H1 (cell line): ENCODE measurements around the gene UBE3C. TPM values are rescaled to one million over a fixed set of nuclear protein-coding genes. Genes with fewer than 3 reads are reported as not detected.

Source experiments
- CTCF ChIA-PET: fragments of 300-600 bp; sonication (Branson Sonifier 250); formaldehyde crosslinking; loops from one replicate; lab custom pipeline; 2021; ENCODE audit not compliant: partially characterized antibody; lab: Charles Lee
- POLR2A ChIA-PET: fragments of 300-600 bp; sonication (Branson Sonifier 250); formaldehyde crosslinking; loops from one replicate; lab custom pipeline; 2021; ENCODE audit warnings: inconsistent platforms; ENCODE audit not compliant: partially characterized antibody; lab: Charles Lee
- DNase-seq, 2 experiments: peaks; one replicate each; pipeline versions ENCODE4 v3.0.0 to v3.0.0-alpha.2; 2010 to 2022; ENCODE audit warnings: low spot score in 2 of 2, low read depth in 1 of 2, mixed read lengths in 1 of 2
- FAIRE-seq: peaks from 2 replicates; lab custom pipeline; 2011; peaks lifted over from hg19 to GRCh38; lab: Jason Lieb, UNC
- H2AFZ ChIP-seq: 2 replicates; pipeline ENCODE4 v1.8.1; 2012; ENCODE audit warnings: low read length, inconsistent platforms
- H2AK5ac ChIP-seq: 2 replicates; pipeline ENCODE4 v1.6.1; 2013; ENCODE audit warnings: low read depth, low read length
- H2BK120ac ChIP-seq: replicated peaks from 2 replicates; pipeline ENCODE3; 2013; ENCODE audit warnings: low read depth, low read length, inconsistent platforms
- H2BK12ac ChIP-seq: 2 replicates; pipeline ENCODE4 v1.6.1; 2013; ENCODE audit warnings: low read depth, low read length
- H2BK15ac ChIP-seq: 2 replicates; pipeline ENCODE4 v1.6.1; 2013; ENCODE audit warnings: low read length
- H2BK20ac ChIP-seq: 2 replicates; pipeline ENCODE4 v1.6.1; 2013; ENCODE audit warnings: low read length
- H2BK5ac ChIP-seq: 2 replicates; pipeline ENCODE4 v1.6.1; 2013; ENCODE audit warnings: low read depth, low read length
- H3K14ac ChIP-seq: 2 replicates; pipeline ENCODE4 v1.6.1; 2013; ENCODE audit warnings: inconsistent platforms; ENCODE audit not compliant: insufficient read length
- H3K18ac ChIP-seq: 2 replicates; pipeline ENCODE4 v1.6.1; 2013; ENCODE audit warnings: low read length; ENCODE audit errors: extremely low read depth
- H3K23ac ChIP-seq: 2 replicates; pipeline ENCODE4 v1.6.1; 2013; ENCODE audit warnings: inconsistent platforms; ENCODE audit not compliant: insufficient read length
- H3K23me2 ChIP-seq: 2 replicates; pipeline ENCODE4 v1.6.1; 2013; ENCODE audit warnings: low read depth, low read length
- H3K27ac ChIP-seq: 2 replicates; pipeline ENCODE4 v1.6.1; 2011; ENCODE audit warnings: low read depth, low read length, inconsistent platforms
- H3K27me3 ChIP-seq, 4 experiments: replicated peaks in 1 of 4; 1 replicate in 1 of 4; 2 replicates in 3 of 4; pipeline versions ENCODE4 v1.6.1 to v1.8.1; 2011 to 2013; ENCODE audit warnings: low read length in 3 of 4, mild to moderate bottlenecking in 3 of 4, inconsistent platforms in 2 of 4, mixed read lengths in 2 of 4, moderate library complexity in 1 of 4; ENCODE audit not compliant: control insufficient read depth in 3 of 4, insufficient read depth in 3 of 4; ENCODE audit errors: extremely low read depth in 1 of 4
- H3K36me3 ChIP-seq, 4 experiments: 2 replicates each; pipeline versions ENCODE4 v1.6.1 to v1.8.1; 2011 to 2013; ENCODE audit warnings: mild to moderate bottlenecking in 4 of 4, low read length in 3 of 4, moderate library complexity in 2 of 4, control low read depth in 1 of 4, inconsistent platforms in 1 of 4; ENCODE audit not compliant: insufficient read depth in 4 of 4, control insufficient read depth in 2 of 4
- H3K4ac ChIP-seq: replicated peaks from 2 replicates; pipeline ENCODE3; 2013; ENCODE audit warnings: low read length, low read depth, mixed read lengths, inconsistent platforms; ENCODE audit not compliant: insufficient read length
- H3K4me1 ChIP-seq, 4 experiments: replicated peaks in 1 of 4; 1 replicate in 1 of 4; 2 replicates in 3 of 4; pipeline versions ENCODE4 v1.6.1 to v1.8.1; 2011 to 2013; ENCODE audit warnings: low read length in 3 of 4, inconsistent platforms in 2 of 4, mixed read lengths in 1 of 4; ENCODE audit not compliant: insufficient read depth in 4 of 4, control insufficient read depth in 3 of 4
- H3K4me2 ChIP-seq, 2 experiments: 2 replicates each; pipeline versions ENCODE4 v1.6.1 to v1.8.1; 2011 to 2013; ENCODE audit warnings: low read depth in 2 of 2, low read length in 2 of 2, control low read depth in 1 of 2, inconsistent platforms in 1 of 2, mild to moderate bottlenecking in 1 of 2; ENCODE audit not compliant: insufficient read depth in 1 of 2
- H3K4me3 ChIP-seq, 4 experiments: fragments of 200-600, 300-600 bp in 1 of 4; sonication (generic), shearing (Covaris generic), sonication (Bioruptor Twin) in 1 of 4; 2 replicates each; pipeline versions ENCODE4 v1.5.1 to v1.8.1; 2011 to 2016; ENCODE audit warnings: low read length in 4 of 4, low read depth in 3 of 4, control low read depth in 2 of 4, inconsistent platforms in 2 of 4, mild to moderate bottlenecking in 2 of 4, mixed read lengths in 1 of 4, moderate library complexity in 1 of 4; ENCODE audit not compliant: insufficient read depth in 2 of 4; ENCODE audit errors: extremely low read depth in 1 of 4
- H3K56ac ChIP-seq: replicated peaks from 2 replicates; pipeline ENCODE3; 2013; ENCODE audit warnings: low read depth, mild to moderate bottlenecking, mixed read lengths, low read length, inconsistent platforms; ENCODE audit not compliant: insufficient read length
- H3K79me1 ChIP-seq: 2 replicates; pipeline ENCODE4 v1.6.1; 2013; ENCODE audit warnings: low read depth, low read length, control low read depth
- H3K79me2 ChIP-seq, 2 experiments: 2 replicates each; pipeline versions ENCODE4 v1.6.1 to v1.8.1; 2012 to 2013; ENCODE audit warnings: low read length in 2 of 2, mild to moderate bottlenecking in 2 of 2, inconsistent platforms in 1 of 2; ENCODE audit not compliant: insufficient read depth in 2 of 2, control insufficient read depth in 1 of 2
- H3K9ac ChIP-seq, 4 experiments: replicated peaks in 1 of 4; 1 replicate in 1 of 4; 2 replicates in 3 of 4; pipeline versions ENCODE4 v1.6.1 to v1.8.1; 2011 to 2013; ENCODE audit warnings: low read depth in 3 of 4, low read length in 3 of 4, control low read depth in 2 of 4, mild to moderate bottlenecking in 2 of 4, moderate library complexity in 2 of 4, inconsistent platforms in 1 of 4; ENCODE audit errors: extremely low read depth in 1 of 4
- H3K9me3 ChIP-seq, 2 experiments: 2 replicates each; pipeline versions ENCODE4 v1.6.1 to v1.8.1; 2012 to 2013; ENCODE audit warnings: mild to moderate bottlenecking in 2 of 2, moderate library complexity in 2 of 2, control low read depth in 1 of 2, inconsistent platforms in 1 of 2, low read depth in 1 of 2, low read length in 1 of 2, mixed read lengths in 1 of 2; ENCODE audit not compliant: insufficient read depth in 2 of 2
- H4K20me1 ChIP-seq, 2 experiments: replicated peaks in 1 of 2; 2 replicates each; pipeline versions ENCODE3 to v1.8.1; 2011 to 2013; ENCODE audit warnings: inconsistent platforms in 2 of 2, low read length in 2 of 2, mild to moderate bottlenecking in 1 of 2; ENCODE audit not compliant: insufficient read depth in 2 of 2, control insufficient read depth in 1 of 2
- H4K5ac ChIP-seq: 2 replicates; pipeline ENCODE4 v1.6.1; 2013; ENCODE audit warnings: low read length, low read depth, mixed read lengths, inconsistent platforms; ENCODE audit not compliant: insufficient read length
- H4K8ac ChIP-seq: 2 replicates; pipeline ENCODE4 v1.8.0; 2013; ENCODE audit warnings: mild to moderate bottlenecking, moderate library complexity, low read length, inconsistent platforms; ENCODE audit not compliant: insufficient read depth; ENCODE audit errors: extremely low read depth
- H4K91ac ChIP-seq: replicated peaks from 2 replicates; pipeline ENCODE3; 2013; ENCODE audit warnings: low read length, mixed read lengths, inconsistent platforms; ENCODE audit not compliant: insufficient read length
- ASH2L ChIP-seq: fragments of 200-600, 300-600 bp; sonication (generic); IDR thresholded peaks from one replicate; pipeline ENCODE4 v1.7.1; 2017; ENCODE audit warnings: low read length
- BACH1 ChIP-seq: IDR thresholded peaks from 2 replicates; pipeline ENCODE4 v1.6.1; 2012; ENCODE audit warnings: low read length, improper control_type of control experiment
- CHD2 ChIP-seq: IDR thresholded peaks from 2 replicates; pipeline ENCODE4 v1.6.1; 2012; ENCODE audit warnings: low read length, improper control_type of control experiment
- EZH2 ChIP-seq: fragments of 200-600 bp; sonication (generic); IDR thresholded peaks from 2 replicates; pipeline ENCODE4 v1.7.1; 2012; ENCODE audit warnings: low read depth, mild to moderate bottlenecking, moderate library complexity, low read length, inconsistent platforms; ENCODE audit not compliant: severe bottlenecking
- GABPA ChIP-seq: IDR thresholded peaks from 2 replicates; pipeline ENCODE4 v1.6.1; 2011; ENCODE audit warnings: mild to moderate bottlenecking, low read length, moderate library complexity, borderline replicate concordance; ENCODE audit not compliant: insufficient read depth
- GTF2F1 ChIP-seq: IDR thresholded peaks from 2 replicates; pipeline ENCODE4 v1.6.1; 2012; ENCODE audit warnings: low read depth, low read length, improper control_type of control experiment, borderline replicate concordance
- NRF1 ChIP-seq: IDR thresholded peaks from 2 replicates; pipeline ENCODE4 v1.6.1; 2011; ENCODE audit warnings: mild to moderate bottlenecking, low read depth, low read length, improper control_type of control experiment
- SIN3A ChIP-seq, 2 experiments: IDR thresholded peaks in 1 of 2; conservative IDR thresholded peaks in 1 of 2; 2 replicates each; pipeline ENCODE4 v1.6.1; 2011 to 2012; ENCODE audit warnings: low read length in 2 of 2, improper control_type of control experiment in 1 of 2, low read depth in 1 of 2, mild to moderate bottlenecking in 1 of 2
- SP4 ChIP-seq: IDR thresholded peaks from 2 replicates; pipeline ENCODE4 v1.6.1; 2012; ENCODE audit warnings: low read length, inconsistent platforms
- TAF7 ChIP-seq: optimal IDR thresholded peaks from 2 replicates; pipeline ENCODE3; 2011; ENCODE audit warnings: low read depth, mild to moderate bottlenecking, inconsistent platforms, low read length, moderate library complexity, borderline replicate concordance
- TEAD4 ChIP-seq: IDR thresholded peaks from 2 replicates; pipeline ENCODE4 v1.6.1; 2012; ENCODE audit warnings: low read depth, low read length, inconsistent platforms, mixed read lengths
- USF2 ChIP-seq: IDR thresholded peaks from 2 replicates; pipeline ENCODE4 v1.6.1; 2011; ENCODE audit warnings: low read length, improper control_type of control experiment
- WGBS, 2 experiments: shearing (Covaris generic) in 1 of 2; methylation state at CpG; one replicate each; pipeline versions ENCODE4 v1.1.6 to v1.1.7; 2013 to 2015; ENCODE audit warnings: low lambda C conversion rate in 2 of 2, mixed read lengths in 2 of 2, inconsistent platforms in 1 of 2, low coverage in 1 of 2, missing lambda C conversion rate in 1 of 2; ENCODE audit not compliant: insufficient replicate concordance in 2 of 2, insufficient coverage in 1 of 2, insufficient read length in 1 of 2; ENCODE audit errors: extremely low coverage in 1 of 2, missing lambda C conversion rate in 1 of 2; 5-methylcytosine and 5-hydroxymethylcytosine counted together
- polyA plus RNA-seq, 7 experiments: library from polyadenylated mRNA; depleted of rRNA in 3 of 7; stranded (reverse) in 5 of 7; unstranded in 2 of 7; fragments of >200 nt in 5 of 7; fragments of 200-250 nt in 2 of 7; gene quantifications; 1 replicate in 5 of 7; 2 replicates in 1 of 7; 4 replicates in 1 of 7; pipeline versions ENCODE4 v1.2.1 to v1.2.3, GENCODE V29; 2011 to 2013; ENCODE audit warnings: missing spikeins in 2 of 7, mixed read lengths in 2 of 7
- total RNA-seq: library from RNA; stranded (reverse); fragmentation: NEBNext Ultra II Directional; extraction: Animal tissue kit (Norgen Biotek cat#: 25700); gene quantifications from 2 replicates; pipeline ENCODE4 v1.2.1, GENCODE V29; 2021

Gene UBE3C
- total and polyA plus RNA-seq, 2 of the 8 experiments (the other 6 are each of a cell fraction or from before 2014, with no cell fraction given) = 32.0 to 54.1 TPM

GRCh38 chr7:157177333-157177982, 38.7 kb downstream of the UBE3C start:
- no peak overlapping the region for H3K4me3 ChIP-seq
- no peak overlapping the region for H3K9ac ChIP-seq
- no peaks in the 10 kb centered on the region for H3K9me3 ChIP-seq
- H4K91ac ChIP-seq = no peak overlapping the region
- H3K4me2 ChIP-seq = no peak overlapping the region
- CTCF ChIA-PET = interaction anchor here (1.2 kb wide), 1 partner anchor 208 kb away, joined by 3 read pairs; no protein-coding TSS in a partner anchor
- H3K27me3 ChIP-seq = no peaks in the 10 kb centered on the region
- H2BK20ac ChIP-seq = no peak overlapping the region
- no peak overlapping the region for H4K8ac ChIP-seq
- no peak overlapping the region for H3K56ac ChIP-seq
- H2BK12ac ChIP-seq = no peak overlapping the region
- no peak overlapping the region for H2BK5ac ChIP-seq
- no peak overlapping the region for H3K14ac ChIP-seq
- 0 out of 4 replicates have a peak, but pooled peaks cover 0 to 4% of the 10 kb centered on the region in 2 experiments for H3K79me2 ChIP-seq
- H3K4me1 ChIP-seq = no peaks in the 10 kb centered on the region
- no peak overlapping the region for H4K5ac ChIP-seq
- no peak overlapping the region for H2BK120ac ChIP-seq
- DNase-seq = no peak
- H3K18ac ChIP-seq = no peak overlapping the region
- H3K27ac ChIP-seq = no peak overlapping the region
- FAIRE-seq = no peak
- H3K23me2 ChIP-seq = no peaks in the 10 kb centered on the region
- peaks cover 17 to 78% (median 40%) of the 10 kb centered on the region in 4 experiments for H3K36me3 ChIP-seq
- no peak overlapping the region for H3K23ac ChIP-seq
- no peak overlapping the region for H3K4ac ChIP-seq
- H4K20me1 ChIP-seq = peaks cover 0 to 2% of the 10 kb centered on the region in 2 experiments
- WGBS, 2 experiments = 89% methylated on average over 18 of the region's 18 CpGs; no CpG with 5 or more reads in 1 of the 2 experiments
- no peak overlapping the region for H2AFZ ChIP-seq
- POLR2A ChIA-PET = no interaction called here
- H2BK15ac ChIP-seq = no peak overlapping the region
- no peak overlapping the region for H2AK5ac ChIP-seq
- no peaks in the 10 kb centered on the region; the same call in 1 of the 2 replicates for H3K79me1 ChIP-seq
- TF ChIP-seq BACH1 (no peak), SP4 (no peak), TEAD4 (no peak), SIN3A (conservative IDR thresholded peaks at IDR 0.05 in 1 of 2, IDR thresholded peaks at IDR 0.05 in 1 of 2; ENCODE audit: low read depth in 1 of 2, low read length in 2 of 2) (no peak), NRF1 (no peak), GABPA (no peak), GTF2F1 (no peak), ASH2L (no peak), TAF7 (no peak), CHD2 (no peak), USF2 (no peak), EZH2 (no peak)
